NCI-H510A treated with DMSO at 0.1 percent for 48 hours (cell line): ENCODE results near the gene ZNF425.
"Not testable (repeated sequence)": the region's sequence is repeated elsewhere in the genome, so short reads cannot be mapped to it uniquely, and the experiment has no call there.

Experiments
- DNase-seq: peaks from one replicate; lab custom pipeline; 2025; lab: John Stamatoyannopoulos, UW

ZNF425 gene

DNA sequence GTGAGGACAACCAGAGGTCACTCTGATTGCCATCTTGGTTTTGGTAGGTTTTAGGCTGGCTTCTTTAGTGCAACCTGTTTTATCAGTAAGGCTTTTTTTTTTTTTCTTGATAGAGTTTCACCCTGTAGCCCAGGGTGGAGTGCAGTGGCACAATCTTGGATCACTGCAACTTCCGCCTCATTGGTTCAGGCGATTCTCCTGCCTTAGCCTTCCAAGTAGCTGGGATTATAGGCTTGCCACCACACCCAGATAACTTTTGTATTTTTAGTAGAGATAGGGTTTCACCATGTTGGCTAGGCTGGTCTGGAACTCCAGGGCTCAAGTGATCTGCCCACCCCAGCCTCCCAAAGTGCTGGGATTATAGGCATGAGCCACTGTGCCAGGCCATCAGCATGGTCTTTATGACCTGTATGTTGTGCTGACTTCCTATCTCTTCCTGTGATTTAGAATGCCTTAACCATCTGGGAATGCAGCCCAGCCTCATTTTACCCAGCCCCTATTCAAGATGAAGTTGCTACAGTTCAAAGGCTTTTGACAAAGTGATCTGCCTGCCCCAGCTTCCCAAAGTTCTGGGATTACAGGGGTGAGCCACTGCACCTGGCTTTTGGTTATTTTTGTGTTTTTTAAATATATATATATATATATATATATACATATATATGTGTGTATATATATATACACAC is 7.0 kb upstream of the ZNF425 start:
- no peak for DNase-seq

DNA sequence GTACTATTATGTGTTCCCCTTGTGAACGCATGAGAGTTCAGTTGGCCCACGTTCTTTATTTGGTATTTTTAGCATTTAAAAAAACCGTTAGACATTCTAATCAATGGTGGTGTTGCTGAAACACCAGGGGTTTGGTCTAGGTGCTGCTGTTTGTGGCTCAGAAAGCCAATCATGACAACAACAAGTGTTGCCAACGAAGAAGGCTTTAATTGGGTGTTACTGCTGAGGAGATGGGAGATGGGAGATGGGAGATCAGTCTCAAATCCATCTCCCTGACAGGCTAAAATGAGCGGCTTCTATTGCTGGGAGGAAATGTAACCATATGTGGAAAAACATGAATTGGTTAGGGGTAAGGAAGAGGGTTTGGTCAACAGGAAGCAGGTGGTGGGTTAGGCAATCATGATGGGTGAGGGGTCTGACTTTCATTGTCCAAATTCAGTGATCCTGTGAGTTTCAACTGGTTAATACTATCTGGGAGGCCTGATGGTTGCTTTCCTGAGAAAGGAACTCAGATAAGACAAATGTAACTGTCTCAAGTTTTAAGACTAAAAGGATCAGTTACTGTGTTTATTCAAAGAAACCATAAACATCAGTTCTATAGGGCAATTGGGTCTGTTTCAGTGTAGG is 4.6 kb upstream of the ZNF425 start:
- no peak for DNase-seq

DNA sequence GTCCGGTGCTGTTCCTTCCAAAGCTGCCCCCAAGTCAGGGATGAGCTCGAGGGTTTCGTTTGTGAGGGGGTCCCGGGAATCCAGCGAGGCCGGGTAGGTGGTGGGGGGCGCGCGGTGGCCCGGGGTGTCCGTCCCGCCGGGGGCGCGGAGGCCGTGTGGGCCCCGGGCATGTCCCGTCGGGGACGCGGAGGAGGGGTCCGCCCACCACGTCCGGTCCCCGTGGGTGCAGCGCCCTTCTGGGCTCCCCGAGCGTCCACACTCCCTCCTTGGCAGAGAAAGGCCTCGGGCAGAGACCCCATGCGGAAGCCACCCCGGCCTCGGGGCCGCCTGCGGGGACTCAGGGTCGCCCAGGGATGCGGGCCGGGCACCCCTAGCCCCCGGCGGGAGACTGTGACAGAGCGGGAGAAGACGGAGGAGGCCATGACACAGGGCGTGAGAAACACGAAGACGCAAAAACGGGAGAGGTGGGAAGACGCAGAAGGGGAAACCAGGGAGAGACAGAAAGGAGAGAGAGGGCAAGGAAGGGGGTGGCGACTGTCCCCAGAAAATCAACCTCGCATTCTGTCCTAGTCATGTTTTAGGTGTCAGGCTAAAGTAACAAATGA is 640 bp upstream of the ZNF425 start:
- DNase-seq, result no peak

DNA sequence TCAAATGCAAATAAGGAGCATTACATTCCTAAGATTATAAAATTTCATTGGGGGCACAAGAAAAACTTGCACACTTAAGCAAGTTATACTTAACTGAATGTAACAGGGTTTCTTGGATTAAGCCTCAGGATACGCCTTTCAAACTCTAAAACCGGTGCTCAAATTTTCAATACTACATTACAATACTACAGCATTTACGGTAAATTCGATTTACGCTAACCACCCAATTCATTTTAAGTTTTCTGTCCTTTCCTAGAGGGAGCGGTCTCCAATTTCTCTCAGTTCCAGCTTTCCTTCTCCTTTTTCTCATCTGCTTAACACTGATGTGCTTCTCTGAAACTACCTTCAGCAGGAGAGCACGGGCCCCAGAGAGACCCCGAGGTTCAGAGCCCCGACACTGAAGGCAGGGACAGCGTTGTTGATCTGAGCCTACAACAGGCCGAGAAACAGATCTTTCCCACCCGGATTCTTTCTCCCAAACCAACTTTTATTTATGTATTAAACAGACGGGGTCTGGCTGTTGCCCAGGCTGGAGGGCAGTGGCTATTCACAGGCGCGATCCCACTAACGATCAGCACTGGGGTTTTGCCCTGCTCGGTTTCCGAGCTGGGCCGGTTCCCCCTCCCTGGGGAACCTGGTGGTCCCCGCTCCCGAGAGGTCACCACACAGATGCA is 798 bp downstream of the ZNF425 start:
- no peak for DNase-seq

DNA sequence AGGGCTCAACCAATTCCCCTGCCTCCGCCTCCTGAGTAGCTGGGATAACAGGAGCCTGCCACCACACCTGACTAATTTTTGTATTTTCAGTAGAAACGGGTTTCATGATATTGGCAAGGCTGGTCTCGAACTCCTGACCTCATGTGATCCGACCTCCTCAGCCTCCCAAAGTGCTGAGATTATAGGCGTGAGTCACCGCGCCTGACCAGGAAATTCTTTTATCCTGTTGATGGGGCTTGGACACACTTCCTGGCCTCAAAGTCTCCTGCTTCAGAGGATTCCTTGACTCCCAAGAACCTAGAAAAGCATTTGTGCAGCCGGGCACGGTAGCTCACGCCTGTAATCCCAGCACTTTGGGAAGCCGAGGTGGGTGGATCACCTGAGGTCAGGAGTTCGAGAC is 16.2 kb downstream of the ZNF425 start:
- no peak for DNase-seq

DNA sequence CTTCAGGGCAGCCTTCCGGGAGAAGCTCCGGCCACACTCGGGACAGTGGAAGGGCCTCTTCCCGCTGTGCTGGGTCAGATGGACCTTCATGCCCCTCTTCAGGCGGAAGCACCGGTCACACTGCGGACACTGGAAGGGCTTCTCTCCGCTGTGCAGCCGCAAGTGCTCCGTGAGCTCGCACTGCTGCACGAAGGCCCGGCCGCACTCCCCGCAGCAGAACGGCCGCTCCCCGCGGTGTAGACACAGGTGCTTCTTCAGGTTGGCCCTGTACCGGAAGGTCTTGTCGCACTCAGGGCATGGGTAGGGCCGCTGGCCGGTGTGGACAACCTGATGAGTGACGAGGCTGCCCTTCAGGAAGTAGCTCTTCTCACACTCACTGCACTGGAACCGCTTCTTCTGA is 21.4 kb downstream of the ZNF425 start:
- no peak for DNase-seq

DNA sequence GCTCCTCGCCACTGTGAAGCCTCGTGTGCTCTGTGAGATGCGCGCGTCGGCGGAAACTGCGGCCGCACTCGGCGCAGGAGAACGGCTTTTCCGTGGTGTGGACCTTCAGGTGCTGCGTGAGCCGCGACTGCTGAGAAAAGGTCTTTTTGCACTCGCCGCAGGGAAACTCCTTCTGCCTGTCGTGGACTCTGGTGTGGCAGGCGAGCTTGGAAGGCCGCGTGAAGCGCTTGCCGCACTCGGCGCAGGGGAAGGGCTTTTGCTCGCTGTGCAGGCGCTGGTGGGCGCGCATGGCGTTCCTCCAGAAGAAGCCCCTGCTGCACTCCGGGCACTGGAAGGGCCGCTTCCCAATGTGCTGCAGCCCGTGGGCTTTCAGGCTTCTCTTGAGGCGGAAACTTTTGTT is 21.9 kb downstream of the ZNF425 start:
- no peak for DNase-seq

DNA sequence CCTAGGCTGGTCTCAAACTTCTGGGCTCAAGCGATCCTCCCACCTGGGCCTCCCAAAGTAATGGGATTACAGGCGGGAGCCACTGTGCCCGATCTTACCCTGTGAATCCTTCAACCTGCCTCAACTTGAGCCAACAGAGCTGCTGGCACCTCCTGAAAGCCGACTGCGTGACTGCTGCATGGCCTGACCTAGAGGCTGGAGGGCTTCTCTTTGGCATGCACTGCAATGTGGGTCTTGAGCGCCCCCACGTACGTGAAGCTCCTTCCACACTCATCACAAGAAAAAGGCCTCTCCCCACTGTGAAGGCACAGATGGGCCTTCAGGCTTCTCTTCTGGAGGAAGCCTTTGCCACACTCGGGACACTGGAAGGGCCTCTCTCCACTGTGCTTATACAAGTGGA is 22.7 kb downstream of the ZNF425 start:
- DNase-seq, result no peak

DNA sequence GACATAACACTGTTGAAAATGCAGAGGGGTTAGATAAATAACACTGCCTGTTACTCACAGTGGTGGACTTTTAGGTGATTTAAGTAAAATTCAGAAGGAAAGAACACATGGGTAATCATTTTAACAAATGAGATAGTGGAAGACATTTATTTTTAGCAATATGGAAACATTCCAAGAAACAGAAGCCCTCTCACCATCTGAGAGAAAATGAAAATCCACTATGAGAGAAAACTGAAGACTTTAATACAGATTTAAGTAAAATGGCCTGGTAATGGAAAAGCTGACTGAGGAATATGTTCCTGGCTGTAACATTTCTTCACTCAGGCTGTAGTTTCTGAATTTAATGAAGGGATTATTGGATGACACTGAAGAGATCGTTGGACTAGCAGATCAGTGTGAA is 23.5 kb downstream of the ZNF425 start:
- no peak for DNase-seq

DNA sequence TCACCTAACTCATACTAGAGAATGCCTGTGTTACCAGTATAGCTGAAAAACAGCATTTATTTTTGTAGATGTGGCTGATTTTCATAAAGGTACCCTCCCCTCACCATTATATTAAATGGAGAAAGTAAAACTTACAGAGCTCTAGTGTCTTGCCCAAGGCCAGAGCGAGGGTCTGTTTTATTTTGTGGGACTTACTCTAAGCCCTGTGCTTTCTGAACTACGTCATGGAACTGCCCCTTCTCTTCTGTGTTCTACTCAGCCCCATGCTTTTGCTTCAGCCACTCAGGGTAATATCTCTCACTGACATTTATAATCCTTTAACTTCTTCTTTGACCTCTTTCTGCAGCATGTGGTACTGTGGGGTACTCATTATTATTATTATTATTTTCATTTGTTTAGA is 25.3 kb downstream of the ZNF425 start:
- DNase-seq, result no peak

DNA sequence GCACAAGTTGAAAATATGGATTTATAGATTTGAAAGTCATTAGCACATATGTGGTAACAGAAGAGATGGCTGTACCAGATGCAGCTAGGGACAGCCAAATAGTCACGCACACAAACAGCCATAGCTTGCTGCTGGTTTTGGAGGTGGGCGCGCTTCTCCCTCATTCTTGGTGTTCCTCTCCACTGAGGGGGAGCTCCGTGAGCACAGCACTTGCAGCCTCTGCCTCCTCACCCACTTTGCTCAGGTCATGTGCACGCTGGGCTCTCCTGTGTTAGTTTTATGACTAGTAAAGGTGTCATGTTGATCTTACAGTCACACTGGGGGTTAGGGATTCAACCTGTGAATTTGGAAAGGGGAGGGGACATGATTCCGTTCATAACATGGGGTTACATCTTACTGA is 27.1 kb downstream of the ZNF425 start:
- no peak for DNase-seq

DNA sequence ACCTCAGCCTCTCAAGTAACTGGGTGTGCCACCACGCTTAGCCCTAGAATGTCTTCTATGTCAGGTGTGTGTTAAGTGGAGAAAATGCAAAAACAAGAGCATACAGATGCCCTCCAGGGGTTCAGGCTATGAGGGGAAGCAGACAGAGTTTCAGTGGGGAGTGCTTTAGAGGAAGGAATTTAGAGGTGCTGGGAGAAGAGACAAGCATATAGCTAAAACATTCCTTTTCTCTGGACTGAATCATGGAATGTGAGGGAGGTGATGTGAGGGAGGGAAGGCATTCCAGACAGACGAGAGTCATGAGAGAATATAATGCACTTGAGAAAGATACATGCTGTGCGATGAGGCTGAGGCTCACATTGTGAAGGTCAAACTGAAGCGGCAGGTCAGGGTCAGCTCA is 29.0 kb downstream of the ZNF425 start:
- no peak for DNase-seq

DNA sequence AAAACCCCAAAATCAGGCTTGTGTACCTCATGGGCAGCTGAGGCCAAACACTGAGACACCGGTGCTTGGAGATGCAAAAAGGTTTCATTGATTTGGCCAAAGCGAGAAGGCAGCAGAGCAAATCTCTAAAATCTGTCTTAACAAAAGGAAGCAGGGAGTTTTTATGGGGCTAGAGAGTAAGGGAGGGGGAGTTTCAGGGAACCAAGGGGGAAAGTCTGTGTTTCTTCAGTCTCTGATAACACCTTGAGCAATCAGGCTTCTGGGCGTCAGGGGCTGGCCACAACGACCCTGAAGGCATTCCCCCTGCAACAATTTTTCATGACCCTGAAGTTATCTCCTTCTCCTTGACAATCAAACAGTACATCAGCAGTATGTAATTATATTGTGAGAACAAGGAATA is 32.9 kb downstream of the ZNF425 start:
- DNase-seq, result no peak

DNA sequence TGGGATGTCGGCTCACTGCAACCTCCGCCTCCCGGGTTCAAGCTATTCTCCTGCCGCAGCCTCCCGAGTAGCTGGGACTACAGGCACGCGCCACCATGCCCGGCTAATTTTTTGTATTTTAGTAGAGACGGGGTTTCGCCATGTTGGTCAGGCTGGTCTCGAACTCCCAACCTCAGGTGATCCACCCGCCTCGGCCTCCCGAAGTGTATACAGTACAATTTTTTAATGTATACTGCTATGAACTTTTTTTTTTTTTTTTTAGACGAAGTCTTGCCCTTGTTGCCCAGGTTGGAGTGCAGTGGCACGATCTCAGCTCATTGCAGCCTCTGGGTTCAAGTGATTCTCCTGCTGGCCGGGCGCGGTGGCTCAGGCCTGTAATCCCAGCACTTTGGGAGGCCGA is 33.9 kb downstream of the ZNF425 start:
- not testable (repeated sequence) for DNase-seq

DNA sequence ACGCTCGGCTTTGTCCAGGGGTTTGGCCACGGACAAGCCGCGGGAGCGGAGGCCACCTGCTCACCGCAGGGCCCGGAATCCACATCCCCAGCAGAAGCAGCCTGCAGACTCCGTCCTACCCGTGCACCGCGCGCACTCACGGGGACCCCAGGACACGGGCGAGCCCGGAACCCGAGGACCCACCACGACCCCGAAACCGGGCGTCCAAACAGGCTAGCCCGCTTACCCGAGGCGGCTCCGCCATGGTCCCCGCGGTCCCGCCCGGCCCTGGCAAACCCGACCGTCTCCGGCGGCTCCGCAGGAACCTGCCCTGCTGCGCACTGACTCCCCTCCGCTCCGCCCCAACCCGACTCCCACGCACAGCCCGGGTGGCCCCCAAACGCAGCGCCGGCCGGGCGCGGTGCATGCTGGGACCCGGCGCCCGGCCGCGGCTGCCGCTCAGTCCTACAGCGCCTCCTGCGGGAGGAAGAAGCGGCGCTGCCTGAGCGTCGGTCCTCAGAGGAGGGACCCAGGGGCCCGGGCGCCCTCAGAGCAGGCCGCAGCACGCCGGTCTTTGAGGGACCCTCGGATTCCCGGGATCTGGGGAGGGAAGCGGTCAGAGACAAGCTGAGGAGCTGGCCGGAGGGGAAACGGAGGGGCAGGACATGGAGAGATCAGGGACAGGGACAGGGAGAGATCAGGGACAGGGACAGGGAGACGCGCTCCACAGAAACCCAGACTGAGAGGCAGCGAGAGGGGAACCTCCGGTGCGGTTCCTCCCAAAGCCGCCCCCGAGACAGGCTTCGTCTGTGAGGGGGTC is 35.5 kb downstream of the ZNF425 start, which contains the start of gene ZNF786:
TSS of gene ZNF786 (minus strand) at position 322 of the 799 bp plus-strand sequence. CDS start at position 244, 78 bp downstream.
- peak; percentile 70 for DNase-seq

DNA sequence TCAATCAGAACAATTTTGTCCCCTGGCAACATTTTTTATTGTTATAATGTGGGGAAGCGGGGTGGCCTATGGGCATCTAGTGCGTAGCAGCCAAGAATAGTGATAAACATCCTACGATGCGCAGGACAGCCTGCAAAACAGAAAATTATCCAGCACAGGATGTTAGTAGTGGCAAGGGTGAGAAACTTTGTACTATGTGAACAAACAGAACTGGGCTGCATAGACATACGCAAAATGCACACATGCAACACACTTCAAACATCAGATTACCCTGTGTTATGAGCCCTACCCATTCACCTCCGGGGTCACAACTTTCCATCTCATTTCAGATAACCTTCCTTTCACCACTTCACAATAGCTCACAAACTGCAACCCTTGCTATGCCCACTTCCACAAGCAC is 38.7 kb downstream of the ZNF425 start:
- DNase-seq, result no peak

DNA sequence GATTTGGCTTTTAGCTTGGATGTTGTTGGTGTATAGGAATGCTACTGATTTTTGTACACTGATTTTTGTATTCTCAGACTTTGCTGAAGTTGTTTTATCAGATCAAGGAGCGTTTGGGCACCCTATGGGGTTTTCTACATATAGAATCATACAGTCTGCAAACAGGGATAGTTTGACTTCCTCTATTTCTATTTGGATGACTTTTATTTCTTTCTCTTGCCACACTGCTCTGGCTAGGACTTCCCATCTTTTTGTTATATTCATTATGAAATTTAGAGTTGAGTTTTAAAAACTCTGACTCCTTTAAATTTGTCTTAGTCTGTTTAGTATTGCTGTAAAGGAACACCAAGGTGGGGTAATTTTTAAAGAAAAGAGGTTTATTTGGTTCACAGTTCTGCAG is 40.3 kb downstream of the ZNF425 start:
- DNase-seq, result no peak

DNA sequence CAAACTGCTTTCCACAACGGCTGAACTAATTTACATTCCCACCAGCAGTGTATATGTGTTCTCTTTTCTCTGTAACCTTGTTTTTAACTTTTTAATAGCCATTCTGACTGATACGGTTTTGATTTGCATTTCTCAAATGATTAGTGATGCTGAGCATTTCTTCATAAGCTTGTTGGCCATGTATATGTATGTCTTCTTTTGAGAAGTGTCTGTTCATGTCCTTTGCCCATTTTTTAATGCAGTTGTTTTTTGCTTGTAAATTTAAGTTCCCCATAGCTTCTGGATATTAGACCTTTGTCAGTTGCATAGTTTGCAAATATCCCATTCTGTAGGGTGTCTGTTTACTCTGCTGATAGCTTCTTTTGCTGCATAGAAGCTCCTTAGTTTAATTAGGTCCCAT is 41.7 kb downstream of the ZNF425 start:
- DNase-seq, result no peak

DNA sequence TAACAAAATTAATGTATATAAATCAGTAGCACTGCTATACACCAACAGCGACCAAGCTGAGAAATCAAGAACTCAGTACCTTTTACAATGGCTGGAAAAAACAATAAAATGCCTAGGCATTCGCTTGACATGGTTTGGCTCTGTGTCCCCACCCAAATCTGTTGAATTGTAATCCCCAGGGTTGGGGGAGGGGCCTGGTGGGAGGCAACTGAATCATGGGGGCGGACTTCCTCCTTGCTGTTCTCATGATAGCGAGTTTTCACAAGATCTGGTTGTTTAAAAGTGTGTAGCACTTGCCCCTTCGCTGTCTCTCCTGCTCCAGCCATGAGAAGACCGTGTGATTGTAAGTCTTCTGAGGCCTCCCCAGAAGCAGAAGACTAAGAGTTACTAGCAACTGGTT is 44.2 kb downstream of the ZNF425 start:
- no peak for DNase-seq

DNA sequence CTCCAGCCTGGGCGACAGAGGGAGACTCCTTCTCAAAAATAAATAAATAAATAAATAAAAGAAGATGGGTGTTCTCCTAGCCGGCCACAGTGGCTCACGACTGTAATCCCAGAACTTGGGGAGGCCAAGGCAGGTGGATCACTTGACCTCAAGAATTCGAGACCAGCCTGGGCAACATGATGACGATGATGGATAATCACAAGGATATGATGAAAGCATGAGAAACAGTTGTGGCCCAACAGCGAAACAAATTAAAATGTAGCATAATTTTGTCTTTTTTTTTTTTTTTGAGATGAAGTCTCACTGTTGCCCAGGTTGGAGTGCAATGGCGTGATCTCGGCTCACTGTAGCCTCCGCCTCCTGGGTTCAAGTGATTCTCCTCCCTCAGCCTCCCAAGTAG is 48.5 kb downstream of the ZNF425 start:
- no peak for DNase-seq

DNA sequence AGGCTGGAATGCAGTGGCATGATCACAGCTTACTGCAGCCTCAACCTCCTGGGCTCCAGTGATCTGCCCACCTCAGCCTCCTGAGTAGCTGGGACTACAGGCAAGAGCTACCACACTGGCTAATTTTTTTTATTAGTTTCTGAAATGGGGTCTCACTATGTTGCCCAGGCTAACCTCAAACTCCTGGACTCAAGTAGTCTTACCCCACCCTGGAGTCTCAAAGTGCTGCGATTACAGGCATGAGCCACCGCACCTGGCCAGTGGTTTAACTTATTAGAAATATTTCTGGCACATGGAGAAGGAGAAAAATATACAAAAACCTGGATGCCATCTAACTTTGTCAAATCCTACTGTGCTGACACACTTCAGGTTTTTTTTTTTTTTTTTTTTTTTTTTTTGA is 50.8 kb downstream of the ZNF425 start:
- DNase-seq, result no peak
